K562 (cell line): Measurements from ENCODE around the gene IRAG1. TPM values are rescaled to one million over a fixed set of nuclear protein-coding genes. Genes with fewer than 3 reads are reported as not detected.

Source experiments
- BRCA1 ChIP-seq, 2 experiments: fragments of 450-650 bp in 1 of 2; sonication (generic) in 1 of 2; formaldehyde crosslinking in 1 of 2; IDR thresholded peaks; 2 replicates each; pipeline versions ENCODE4 v1.5.0 to v1.6.1; 2017 to 2020; ENCODE audit warnings: mild to moderate bottlenecking in 1 of 2, missing genetic modification reagents in 1 of 2
- DMBX1 ChIP-seq: fragments of 250-450 bp; sonication (Bioruptor Pico); IDR thresholded peaks from 2 replicates; pipeline ENCODE4 v1.8.0; 2022; ENCODE audit warnings: inconsistent platforms, mild to moderate bottlenecking, moderate library complexity, borderline replicate concordance
- KLF6 ChIP-seq: fragments of 250-450 bp; sonication (Bioruptor Pico); IDR thresholded peaks from 2 replicates; pipeline ENCODE4 v1.4.0; 2020; ENCODE audit warnings: mild to moderate bottlenecking, moderate library complexity, borderline replicate concordance
- MTA3 ChIP-seq: fragments of 450-650 bp; formaldehyde crosslinking; IDR thresholded peaks from 2 replicates; pipeline ENCODE4 v1.6.1; 2017; ENCODE audit warnings: mild to moderate bottlenecking, borderline replicate concordance
- MTF1 ChIP-seq: fragments of 250-450 bp; sonication (Bioruptor Pico); IDR thresholded peaks from 2 replicates; pipeline ENCODE4 v1.9.0; 2021; ENCODE audit warnings: moderate library complexity, mild to moderate bottlenecking, inconsistent platforms, borderline replicate concordance
- MYBL2 ChIP-seq, 2 experiments: fragments of 450-650 bp in 1 of 2; sonication (generic) in 1 of 2; formaldehyde crosslinking in 1 of 2; IDR thresholded peaks; 2 replicates each; pipeline versions ENCODE4 v1.6.1 to v1.8.1; 2017 to 2022; ENCODE audit warnings: borderline replicate concordance in 1 of 2, inconsistent platforms in 1 of 2, low read depth in 1 of 2, mild to moderate bottlenecking in 1 of 2, missing genetic modification reagents in 1 of 2, moderate library complexity in 1 of 2
- NFE2 ChIP-seq: IDR thresholded peaks from 2 replicates; pipeline ENCODE4 v1.6.1; 2014; ENCODE audit warnings: antibody characterized with exemption, low read depth
- NR2C2 ChIP-seq, 2 experiments: fragments of 200-800 bp in 1 of 2; sonication (Bioruptor generic) in 1 of 2; sonication (generic) in 1 of 2; formaldehyde crosslinking in 1 of 2; IDR thresholded peaks; 2 replicates each; pipeline versions ENCODE4 v1.6.1 to v1.8.0; 2016 to 2022; ENCODE audit warnings: mild to moderate bottlenecking in 1 of 2, missing compliant biosample characterization in 1 of 2, missing genetic modification characterization in 1 of 2, missing genetic modification reagents in 1 of 2
- SMAD3 ChIP-seq: fragments of 450-650 bp; formaldehyde crosslinking; conservative IDR thresholded peaks from 2 replicates; pipeline ENCODE4 v1.4.0; 2020; ENCODE audit warnings: mild to moderate bottlenecking
- SREBF1 ChIP-seq: fragments of 150-350 bp; IDR thresholded peaks from 2 replicates; pipeline ENCODE4 v1.6.1; 2014; ENCODE audit warnings: antibody characterized with exemption, low read depth, low read length, borderline replicate concordance
- TOE1 ChIP-seq, 2 experiments: fragments of 450-650 bp in 1 of 2; sonication (generic) in 1 of 2; formaldehyde crosslinking in 1 of 2; IDR thresholded peaks; 2 replicates each; pipeline versions ENCODE4 v1.7.1 to v1.8.0; 2016 to 2022; ENCODE audit warnings: borderline replicate concordance in 2 of 2, mild to moderate bottlenecking in 2 of 2, antibody characterized with exemption in 1 of 2, inconsistent platforms in 1 of 2, low read depth in 1 of 2, missing genetic modification reagents in 1 of 2, moderate library complexity in 1 of 2
- ZNF146 ChIP-seq: IDR thresholded peaks from one replicate; pipeline ENCODE4 v1.6.1; 2018; ENCODE audit warnings: missing compliant biosample characterization; ENCODE audit not compliant: unreplicated experiment
- ZNF445 ChIP-seq: fragments of 250-450 bp; sonication (Bioruptor Pico); IDR thresholded peaks from 2 replicates; pipeline ENCODE4 v1.4.0; 2020; ENCODE audit warnings: low read depth, mild to moderate bottlenecking, moderate library complexity
- polyA plus RNA-seq, 8 experiments: library from polyadenylated mRNA; depleted of rRNA in 4 of 8; stranded (reverse) in 5 of 8; unstranded in 3 of 8; fragments of >200 nt; fragmentation: Nextera tagmentation in 2 of 8; fragmentation: Illumina TruSeq in 1 of 8; extraction: Ambion mirVana in 2 of 8; extraction: Trizol in 1 of 8; gene quantifications; 2 replicates each; pipeline versions ENCODE4 v1.2.1 to v1.2.3, GENCODE V29; 2011 to 2014; ENCODE audit warnings: inconsistent platforms in 1 of 8, missing spikeins in 1 of 8
- total RNA-seq, 7 experiments: library from RNA; depleted of rRNA in 6 of 7; stranded (reverse); fragments of >200 nt in 6 of 7; fragmentation: Illumina TruSeq in 2 of 7; extraction: Trizol in 2 of 7; gene quantifications; 2 replicates each; pipeline versions ENCODE4 v1.2.1 to v1.2.3, GENCODE V29; 2011 to 2021; ENCODE audit warnings: low replicate concordance in 1 of 7
- TF ChIP-seq, protein P1 (sequence below): fragments of 450-650 bp; IDR thresholded peaks from 2 replicates; pipeline ENCODE4 v1.6.1; 2016; ENCODE audit warnings: mild to moderate bottlenecking, moderate library complexity

Gene IRAG1
- total and polyA plus RNA-seq, 9 of the 15 experiments (the other 6 are each of a cell fraction or from before 2014, with no cell fraction given): 0.01 to 0.22 (median 0.09) TPM; not detected in 1

GRCh38 chr11:10653946-10654810 is 39.4 kb downstream of the IRAG1 start (continued):
- TF ChIP-seq, protein P1, sequence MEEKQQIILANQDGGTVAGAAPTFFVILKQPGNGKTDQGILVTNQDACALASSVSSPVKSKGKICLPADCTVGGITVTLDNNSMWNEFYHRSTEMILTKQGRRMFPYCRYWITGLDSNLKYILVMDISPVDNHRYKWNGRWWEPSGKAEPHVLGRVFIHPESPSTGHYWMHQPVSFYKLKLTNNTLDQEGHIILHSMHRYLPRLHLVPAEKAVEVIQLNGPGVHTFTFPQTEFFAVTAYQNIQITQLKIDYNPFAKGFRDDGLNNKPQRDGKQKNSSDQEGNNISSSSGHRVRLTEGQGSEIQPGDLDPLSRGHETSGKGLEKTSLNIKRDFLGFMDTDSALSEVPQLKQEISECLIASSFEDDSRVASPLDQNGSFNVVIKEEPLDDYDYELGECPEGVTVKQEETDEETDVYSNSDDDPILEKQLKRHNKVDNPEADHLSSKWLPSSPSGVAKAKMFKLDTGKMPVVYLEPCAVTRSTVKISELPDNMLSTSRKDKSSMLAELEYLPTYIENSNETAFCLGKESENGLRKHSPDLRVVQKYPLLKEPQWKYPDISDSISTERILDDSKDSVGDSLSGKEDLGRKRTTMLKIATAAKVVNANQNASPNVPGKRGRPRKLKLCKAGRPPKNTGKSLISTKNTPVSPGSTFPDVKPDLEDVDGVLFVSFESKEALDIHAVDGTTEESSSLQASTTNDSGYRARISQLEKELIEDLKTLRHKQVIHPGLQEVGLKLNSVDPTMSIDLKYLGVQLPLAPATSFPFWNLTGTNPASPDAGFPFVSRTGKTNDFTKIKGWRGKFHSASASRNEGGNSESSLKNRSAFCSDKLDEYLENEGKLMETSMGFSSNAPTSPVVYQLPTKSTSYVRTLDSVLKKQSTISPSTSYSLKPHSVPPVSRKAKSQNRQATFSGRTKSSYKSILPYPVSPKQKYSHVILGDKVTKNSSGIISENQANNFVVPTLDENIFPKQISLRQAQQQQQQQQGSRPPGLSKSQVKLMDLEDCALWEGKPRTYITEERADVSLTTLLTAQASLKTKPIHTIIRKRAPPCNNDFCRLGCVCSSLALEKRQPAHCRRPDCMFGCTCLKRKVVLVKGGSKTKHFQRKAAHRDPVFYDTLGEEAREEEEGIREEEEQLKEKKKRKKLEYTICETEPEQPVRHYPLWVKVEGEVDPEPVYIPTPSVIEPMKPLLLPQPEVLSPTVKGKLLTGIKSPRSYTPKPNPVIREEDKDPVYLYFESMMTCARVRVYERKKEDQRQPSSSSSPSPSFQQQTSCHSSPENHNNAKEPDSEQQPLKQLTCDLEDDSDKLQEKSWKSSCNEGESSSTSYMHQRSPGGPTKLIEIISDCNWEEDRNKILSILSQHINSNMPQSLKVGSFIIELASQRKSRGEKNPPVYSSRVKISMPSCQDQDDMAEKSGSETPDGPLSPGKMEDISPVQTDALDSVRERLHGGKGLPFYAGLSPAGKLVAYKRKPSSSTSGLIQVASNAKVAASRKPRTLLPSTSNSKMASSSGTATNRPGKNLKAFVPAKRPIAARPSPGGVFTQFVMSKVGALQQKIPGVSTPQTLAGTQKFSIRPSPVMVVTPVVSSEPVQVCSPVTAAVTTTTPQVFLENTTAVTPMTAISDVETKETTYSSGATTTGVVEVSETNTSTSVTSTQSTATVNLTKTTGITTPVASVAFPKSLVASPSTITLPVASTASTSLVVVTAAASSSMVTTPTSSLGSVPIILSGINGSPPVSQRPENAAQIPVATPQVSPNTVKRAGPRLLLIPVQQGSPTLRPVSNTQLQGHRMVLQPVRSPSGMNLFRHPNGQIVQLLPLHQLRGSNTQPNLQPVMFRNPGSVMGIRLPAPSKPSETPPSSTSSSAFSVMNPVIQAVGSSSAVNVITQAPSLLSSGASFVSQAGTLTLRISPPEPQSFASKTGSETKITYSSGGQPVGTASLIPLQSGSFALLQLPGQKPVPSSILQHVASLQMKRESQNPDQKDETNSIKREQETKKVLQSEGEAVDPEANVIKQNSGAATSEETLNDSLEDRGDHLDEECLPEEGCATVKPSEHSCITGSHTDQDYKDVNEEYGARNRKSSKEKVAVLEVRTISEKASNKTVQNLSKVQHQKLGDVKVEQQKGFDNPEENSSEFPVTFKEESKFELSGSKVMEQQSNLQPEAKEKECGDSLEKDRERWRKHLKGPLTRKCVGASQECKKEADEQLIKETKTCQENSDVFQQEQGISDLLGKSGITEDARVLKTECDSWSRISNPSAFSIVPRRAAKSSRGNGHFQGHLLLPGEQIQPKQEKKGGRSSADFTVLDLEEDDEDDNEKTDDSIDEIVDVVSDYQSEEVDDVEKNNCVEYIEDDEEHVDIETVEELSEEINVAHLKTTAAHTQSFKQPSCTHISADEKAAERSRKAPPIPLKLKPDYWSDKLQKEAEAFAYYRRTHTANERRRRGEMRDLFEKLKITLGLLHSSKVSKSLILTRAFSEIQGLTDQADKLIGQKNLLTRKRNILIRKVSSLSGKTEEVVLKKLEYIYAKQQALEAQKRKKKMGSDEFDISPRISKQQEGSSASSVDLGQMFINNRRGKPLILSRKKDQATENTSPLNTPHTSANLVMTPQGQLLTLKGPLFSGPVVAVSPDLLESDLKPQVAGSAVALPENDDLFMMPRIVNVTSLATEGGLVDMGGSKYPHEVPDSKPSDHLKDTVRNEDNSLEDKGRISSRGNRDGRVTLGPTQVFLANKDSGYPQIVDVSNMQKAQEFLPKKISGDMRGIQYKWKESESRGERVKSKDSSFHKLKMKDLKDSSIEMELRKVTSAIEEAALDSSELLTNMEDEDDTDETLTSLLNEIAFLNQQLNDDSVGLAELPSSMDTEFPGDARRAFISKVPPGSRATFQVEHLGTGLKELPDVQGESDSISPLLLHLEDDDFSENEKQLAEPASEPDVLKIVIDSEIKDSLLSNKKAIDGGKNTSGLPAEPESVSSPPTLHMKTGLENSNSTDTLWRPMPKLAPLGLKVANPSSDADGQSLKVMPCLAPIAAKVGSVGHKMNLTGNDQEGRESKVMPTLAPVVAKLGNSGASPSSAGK: no peak
- no peak for TF ChIP-seq MYBL2 (IDR thresholded peaks at IDR 0.05; ENCODE audit: low read depth)
- TF ChIP-seq MYBL2 (CRISPR knock-in tag; IDR thresholded peaks at IDR 0.05; ENCODE audit: borderline replicate concordance): no peak
- no peak for TF ChIP-seq ZNF146 (CRISPR knock-in tag)
- TF ChIP-seq BRCA1 (IDR thresholded peaks at IDR 0.05): no peak
- TF ChIP-seq BRCA1 (CRISPR knock-in tag; IDR thresholded peaks at IDR 0.05): no peak
- TF ChIP-seq NFE2: no peak
- TF ChIP-seq DMBX1 (CRISPR knock-in tag): no peak
- 0 out of 2 replicates have a peak, but pooled peaks have one; percentile 32 for TF ChIP-seq TOE1 (IDR thresholded peaks at IDR 0.05; ENCODE audit: borderline replicate concordance)
- TF ChIP-seq TOE1 (CRISPR knock-in tag; IDR thresholded peaks at IDR 0.05; ENCODE audit: borderline replicate concordance, low read depth): no peak
- no peak for TF ChIP-seq SREBF1
- TF ChIP-seq MTA3: no peak
- no peak for TF ChIP-seq SMAD3
- TF ChIP-seq NR2C2 (CRISPR knock-in tag; IDR thresholded peaks at IDR 0.05): no peak
- TF ChIP-seq NR2C2 (tag; IDR thresholded peaks at IDR 0.05): no peak
- no peak for TF ChIP-seq MTF1 (CRISPR knock-in tag)
- no peak for TF ChIP-seq ZNF445 (CRISPR knock-in tag)
- 0 out of 2 replicates have a peak, but pooled peaks have one; percentile 14 for TF ChIP-seq KLF6 (CRISPR knock-in tag)
